Occipital lobe (tissue), 2 donors: ENCODE data around the gene GHRL. TPM values are rescaled to one million over a fixed set of nuclear protein-coding genes. Genes with fewer than 3 reads are reported as not detected.

Experiments used
- DNase-seq: peaks from one replicate; lab custom pipeline; 2025; lab: John Stamatoyannopoulos, UW
- total RNA-seq: library from RNA; depleted of rRNA; stranded (reverse); fragments of >200 nt; gene quantifications from one replicate; pipeline ENCODE4 v1.2.3, GENCODE V29; 2014

The GHRL gene
- total RNA-seq, 1 donor from 2014 or later, result not detected

DNA sequence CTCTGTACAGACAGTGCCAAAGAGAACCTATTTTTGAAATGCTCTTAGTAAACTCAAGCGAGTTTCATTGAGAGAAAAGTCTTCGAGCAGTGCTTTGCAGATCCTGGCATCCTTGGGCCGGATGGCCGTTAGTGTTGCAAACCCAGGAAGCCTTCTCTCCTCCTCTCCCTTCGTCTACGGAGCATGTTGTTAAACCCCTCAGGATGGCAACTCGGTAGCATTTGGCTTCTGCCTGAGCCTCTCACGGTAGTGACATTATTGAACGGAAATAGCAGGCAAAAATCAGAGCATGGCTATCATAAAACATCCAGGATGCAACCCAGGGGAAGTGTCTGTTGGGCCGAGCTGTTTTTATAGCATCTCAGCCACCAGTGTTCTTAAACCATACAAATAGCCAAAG is 34.8 kb upstream of the GHRL start:
- no peak for DNase-seq

DNA sequence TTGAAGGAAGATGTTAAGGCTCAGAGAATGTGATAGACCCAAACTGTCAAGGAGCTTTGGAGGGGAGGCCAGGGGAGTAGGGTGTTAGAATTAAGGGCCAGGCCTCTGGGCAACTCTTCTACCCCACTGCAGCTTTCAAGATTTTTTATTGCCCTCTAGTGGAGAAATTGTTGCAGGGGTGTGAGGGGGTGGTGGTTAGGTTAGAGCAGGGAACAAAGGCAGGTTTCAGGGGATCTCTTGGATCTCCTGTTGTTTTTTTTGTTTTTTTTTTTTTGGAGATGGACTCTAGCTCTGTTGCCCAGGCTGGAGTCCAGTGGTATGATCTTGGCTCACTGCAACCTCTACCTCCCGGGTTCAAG is 29.6 kb upstream of the GHRL start:
- no peak for DNase-seq

DNA sequence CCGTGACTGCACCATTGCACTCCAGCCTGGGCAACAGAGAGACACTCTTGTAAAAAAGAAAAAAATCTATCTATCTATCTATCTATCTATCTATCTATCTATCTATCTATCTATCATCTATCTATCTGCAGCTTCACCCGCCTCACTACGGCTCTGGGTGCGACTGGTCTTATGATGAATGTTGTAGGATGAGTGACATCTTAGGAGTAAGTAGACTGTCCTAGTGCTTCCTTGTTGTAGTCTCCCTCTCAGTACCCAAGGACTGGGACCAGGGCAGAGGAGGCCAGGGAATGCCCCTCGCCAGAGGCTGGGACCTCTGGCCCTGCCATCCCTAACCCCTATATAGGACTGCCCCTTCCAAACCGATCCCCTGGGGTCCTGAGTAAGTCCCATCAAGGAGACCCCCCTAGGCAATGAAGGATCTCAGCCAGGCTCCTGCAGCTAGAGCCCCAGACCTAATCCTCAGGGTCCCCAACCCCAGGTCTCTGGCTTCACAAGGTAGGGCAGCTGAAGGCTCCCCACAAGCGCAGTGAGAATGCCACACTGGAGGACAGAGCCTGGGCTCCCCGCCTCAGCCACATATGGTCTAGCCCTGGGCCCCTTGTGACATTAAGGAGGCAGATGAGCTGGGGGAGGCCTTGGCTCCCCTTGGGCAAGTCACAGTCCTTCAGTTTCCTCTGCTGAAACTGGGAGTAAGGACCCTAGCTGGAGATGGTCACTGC is 29.0 kb upstream of the GHRL start:
- no peak for DNase-seq

DNA sequence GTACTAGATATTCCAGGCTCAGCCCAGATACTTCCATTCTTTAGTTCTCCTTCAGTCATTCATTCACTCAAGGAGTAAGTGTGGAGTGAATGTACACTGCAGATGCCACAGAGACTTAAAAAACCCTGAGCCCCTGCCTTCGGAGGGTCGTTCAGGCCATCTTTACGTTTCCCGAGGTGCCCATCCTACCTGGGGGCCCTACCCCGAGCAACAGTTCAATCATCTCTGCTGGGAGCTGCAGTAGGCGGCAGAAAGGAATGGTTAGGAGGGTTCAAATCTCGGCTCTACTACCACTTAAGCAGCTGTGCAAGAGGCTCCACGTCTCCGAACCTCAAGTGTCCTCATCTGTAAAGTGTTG is 27.6 kb upstream of the GHRL start:
- no peak for DNase-seq

DNA sequence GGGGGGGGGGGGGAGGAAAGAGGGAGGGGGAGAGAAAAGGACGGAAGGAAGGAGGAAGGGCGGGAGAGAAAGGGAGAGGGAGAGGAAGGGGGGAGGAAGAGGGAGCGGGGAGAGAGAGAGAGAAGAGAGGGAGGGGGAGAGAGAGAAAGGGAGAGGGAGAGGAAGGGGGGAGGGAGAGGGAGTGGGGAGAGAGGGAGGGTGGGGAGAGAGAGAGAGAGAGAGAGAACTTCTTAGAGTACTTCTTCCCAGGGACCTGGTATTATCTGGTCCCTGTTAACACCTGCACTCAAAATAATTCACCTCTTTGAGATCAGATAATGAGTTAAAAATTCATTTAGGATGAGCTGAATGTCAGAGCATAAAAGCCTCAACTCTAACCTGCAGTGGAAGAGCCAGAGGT is 27.1 kb upstream of the GHRL start:
- no peak for DNase-seq

DNA sequence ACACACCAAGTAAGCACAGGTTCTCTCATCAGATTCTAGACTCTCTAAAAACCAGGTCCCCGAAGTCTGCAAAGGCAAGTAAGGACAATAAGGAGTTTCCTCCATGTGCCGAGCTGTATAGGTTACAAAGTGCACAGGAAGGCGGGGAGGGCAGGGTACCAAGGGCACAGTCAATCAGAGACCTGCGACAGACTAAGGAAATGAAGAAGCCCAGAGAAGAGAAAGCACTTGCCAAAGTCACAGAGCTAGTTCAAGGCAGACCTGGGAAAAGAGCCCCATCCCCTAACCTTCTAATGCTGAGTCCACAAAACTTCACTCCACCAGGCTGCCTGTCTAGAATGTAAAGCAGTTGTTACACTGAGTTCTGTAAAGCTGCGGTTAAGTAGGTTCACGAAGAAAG is 26.5 kb upstream of the GHRL start:
- DNase-seq, result no peak

DNA sequence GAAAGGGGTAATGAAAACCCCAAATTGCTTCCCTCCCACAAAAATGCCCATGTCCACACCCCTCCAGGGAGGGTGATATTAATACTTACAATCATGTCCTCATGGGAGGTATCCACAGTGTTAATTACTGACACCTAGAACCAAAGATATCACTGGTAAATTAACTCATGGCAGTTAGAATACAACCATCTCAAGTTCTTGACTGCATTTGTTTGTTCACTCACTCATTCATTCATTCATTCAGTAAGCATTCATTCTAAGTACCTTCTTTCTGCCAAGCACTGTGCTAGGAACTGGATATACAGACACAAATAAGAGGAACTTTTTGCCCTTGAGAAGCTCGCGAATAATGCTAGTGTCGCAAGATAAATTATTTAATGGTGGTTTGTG is 25.2 kb upstream of the GHRL start:
- DNase-seq, result no peak

DNA sequence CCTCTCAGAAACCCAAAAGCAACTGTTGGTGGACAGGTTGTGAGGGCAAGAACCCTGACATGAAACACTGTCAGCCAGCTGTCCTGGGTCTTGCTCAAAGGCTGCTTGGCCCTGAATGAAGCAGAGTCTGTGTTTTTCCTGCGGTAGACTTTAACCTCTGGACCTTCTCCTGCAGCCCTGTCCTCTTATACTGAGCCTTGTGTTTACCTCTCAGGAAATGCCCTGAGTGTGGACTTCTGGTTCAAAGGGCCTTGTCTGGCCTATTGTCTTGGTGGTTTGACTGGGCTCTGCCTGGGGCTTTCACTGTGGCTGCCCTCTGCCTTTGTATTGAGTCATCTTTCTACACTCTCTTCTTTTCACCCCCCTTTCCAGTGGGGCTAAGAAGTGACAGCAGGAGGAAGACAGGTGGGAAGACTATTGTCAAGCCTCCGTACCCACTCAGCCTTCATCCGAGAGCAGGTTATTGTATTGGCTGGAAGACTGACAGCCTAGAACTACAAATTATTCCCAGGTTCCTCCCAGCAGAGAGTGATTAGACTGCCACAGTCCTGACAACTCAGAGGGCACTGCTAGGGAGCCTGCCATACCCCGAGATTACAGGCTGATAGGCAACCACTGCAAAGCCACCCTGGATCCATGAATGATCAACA is 24.7 kb upstream of the GHRL start:
- DNase-seq, result no peak

DNA sequence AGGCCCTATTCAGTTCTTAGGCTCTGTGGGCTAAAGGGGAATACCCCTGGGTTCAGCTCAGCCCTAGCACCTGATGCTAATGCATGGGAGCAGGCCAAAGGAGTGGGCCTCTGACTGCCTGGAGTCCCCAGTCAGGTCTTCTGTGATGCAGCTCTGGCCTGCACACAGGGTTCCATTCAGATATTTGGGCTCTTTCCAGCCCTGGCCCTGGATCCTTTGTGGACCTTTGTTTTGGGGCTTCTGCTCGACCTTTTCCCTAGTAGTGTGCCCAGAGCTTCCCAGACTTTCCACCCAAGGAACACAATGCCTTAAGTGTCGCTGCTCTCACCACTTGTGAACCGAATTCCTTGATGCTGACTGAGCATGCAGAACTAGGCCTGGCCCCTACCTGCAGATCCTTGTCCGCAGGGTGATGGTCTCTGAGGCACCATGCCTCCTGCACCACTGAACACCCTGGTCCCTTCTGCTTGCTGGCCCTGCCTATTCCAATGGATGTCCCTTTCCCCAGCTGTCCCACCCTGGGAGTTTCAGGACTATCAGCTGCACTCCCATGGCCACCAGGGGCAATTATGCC is 23.1 kb upstream of the GHRL start:
- DNase-seq, result no peak

DNA sequence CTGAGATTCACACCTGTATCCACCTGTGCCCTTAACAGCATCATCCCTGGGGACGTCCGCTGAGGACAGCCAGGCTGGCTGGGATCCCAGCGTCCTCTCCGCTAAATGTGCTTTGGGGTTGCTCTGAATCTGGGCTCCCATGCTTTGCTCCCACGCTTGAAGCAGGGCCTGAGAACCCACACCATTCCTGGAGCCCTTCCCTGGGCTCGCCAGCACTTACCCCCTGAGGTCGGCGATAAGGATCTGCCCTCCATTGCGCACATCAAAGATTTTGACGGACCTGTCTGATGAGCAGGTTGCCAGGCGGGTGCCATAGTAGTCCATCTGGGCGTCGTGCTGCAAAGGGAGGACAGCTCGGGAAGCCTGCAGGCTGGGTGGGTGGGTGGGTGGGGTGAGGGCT is 22.4 kb upstream of the GHRL start:
- DNase-seq, result no peak

DNA sequence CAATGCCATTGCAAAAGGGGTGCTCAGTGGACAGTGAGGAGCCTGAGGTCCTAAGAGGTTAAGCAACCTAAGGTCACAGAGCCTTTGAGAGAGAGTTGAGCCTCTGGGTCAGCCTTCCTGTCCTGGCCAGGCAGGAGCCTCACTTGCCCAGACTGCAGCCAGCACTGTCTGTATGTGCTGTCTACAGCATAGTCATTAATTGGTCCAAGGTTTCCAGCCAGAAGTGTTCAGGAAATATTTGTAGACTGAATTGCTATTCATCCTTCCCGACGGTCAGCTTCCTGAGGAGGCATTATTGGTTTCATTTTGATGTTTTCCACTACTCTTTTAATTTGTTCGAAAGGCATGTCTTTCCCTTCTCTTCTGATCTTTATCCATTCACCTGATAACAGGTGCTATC is 20.1 kb upstream of the GHRL start:
- no peak for DNase-seq

DNA sequence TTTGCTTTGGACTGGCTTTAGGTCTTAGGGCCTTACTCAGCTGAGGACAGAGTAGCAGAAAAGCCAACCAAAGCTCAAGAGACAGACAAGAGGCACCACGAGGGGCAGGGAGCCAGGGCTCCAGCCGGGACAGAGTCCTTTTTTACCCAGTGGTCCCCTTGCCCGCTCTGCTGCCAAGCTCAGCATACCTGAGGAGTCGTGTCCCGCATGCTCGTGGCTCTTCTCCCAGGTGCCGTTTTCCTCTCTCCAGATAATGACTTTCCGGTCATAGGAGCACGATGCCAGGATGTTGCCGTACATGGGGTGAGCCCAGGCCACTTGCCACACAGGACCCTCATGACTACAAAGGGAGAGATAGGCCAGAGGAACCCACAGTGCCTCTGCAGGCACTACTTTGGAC is 19.6 kb upstream of the GHRL start:
- DNase-seq, result no peak

DNA sequence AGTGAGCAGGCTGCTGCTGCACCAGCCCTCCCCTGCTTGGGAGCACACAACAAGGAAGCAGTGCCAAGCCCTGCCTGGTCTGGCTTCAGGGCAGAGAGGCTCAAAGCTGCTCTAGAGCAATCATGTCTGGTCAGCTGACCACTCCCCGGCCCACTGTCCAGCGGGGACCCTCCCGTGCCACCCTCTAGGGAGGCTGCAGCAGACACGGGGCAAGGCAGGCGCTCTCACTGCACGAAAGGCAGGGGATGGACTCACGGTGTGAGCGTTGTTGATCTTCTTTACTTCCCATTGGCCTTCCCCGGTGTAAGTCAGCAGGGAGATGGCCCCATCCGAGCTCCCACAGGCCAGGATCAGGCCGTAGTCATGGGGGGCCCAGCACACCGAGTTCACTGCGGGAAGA is 19.0 kb upstream of the GHRL start:
- no peak for DNase-seq

DNA sequence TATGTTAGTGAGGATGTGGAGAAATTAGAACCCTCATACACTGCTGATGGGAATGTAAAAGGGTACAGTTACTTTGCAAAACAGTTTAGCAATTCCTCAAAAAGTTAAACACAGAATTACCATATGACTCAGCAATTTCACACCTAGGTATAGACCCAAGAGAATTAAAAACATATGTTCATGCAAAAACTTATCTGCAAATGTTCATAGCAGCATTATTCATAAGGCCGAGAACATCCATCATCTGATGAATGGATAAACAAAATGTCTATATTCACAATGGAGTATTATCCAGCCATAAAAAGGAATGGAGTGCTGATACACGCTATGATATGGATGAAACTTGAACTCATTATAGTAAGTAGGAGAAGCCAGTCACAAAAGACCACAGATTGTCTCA is 17.8 kb upstream of the GHRL start:
- DNase-seq, result no peak

DNA sequence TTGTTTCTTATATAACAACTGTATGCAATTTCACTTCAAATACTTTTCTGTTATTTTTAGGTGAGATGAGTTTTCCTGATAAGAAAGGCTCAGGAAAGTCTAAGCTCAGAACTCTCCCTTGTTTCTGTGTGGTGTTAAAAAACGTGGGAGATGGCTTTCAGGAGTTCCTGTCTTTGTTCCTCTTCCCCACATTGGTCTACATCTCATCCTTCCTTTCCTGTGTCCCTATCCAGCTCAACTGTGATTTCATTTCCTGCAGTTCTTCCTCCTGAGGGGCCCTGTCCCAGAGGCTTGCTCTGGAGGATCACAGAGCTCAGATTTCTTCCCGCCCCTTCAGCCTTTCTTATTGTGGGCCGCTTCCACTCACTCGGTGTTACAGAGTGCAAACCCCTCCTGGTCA is 17.0 kb upstream of the GHRL start:
- no peak for DNase-seq

DNA sequence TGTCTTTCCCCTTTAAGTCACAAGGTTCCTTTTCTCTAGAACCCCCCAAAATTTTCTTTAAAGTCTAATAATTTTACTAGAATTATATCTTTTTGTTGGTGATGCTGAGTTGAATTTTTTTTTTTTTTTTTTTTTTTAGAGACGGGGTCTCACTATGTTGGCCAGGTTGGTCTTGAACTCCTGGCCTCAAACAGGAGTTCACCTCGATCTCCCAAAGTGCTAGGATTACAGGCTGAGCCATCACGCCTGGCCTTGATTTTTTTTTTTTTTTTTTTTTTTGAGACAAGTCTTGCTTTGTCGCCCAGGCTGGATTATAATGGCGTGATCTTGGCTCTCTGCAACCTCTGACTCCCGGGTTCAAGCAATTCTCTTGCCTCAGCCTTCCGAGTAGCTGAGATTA is 15.9 kb upstream of the GHRL start:
- DNase-seq, result no peak

DNA sequence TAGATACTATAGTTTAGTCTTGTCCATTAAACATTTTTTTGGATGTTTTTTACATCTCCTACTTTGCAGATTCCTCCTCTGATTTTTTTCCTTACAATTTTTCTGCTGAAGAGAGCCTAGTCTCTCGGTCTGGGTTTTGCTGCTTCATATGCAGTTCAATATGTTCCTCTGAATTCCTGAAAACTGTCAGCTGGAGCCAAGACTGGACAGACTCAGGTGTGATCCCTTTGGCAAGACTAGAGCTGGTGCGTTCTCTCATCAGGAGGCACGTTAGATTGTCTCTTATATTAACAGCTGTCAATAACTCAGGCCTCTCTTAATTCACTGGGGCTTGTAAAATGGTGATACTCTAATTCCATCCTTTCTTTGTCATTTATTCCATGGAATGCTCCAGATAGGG is 13.4 kb upstream of the GHRL start:
- no peak for DNase-seq

DNA sequence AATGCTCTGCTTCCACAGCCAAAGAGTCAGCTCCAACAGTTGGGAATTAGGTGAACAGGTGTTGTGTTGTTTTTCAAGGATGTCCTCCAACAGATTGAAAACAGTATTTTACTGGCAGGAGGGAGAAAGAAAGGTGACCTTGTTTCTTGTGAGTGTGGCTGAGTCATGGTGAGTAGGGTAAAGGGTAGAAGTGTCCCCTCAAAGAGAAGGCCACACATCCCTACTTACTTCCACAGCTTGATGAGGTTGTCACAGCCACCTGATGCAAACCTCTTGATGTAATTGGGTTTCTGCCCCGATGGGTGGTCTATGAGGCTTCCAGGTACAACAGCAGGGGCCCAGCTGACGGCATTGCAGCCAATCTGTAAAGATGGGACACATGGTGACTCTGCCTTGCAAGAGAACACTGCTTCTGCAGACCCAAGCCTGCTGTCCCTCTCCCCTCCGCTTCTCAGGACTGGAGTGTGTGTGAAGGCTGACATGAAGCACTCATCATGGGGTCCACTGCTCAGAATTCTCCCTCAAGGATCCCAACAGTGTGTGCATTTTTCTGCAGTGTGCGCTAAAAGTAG is 12.7 kb upstream of the GHRL start:
- no peak for DNase-seq

DNA sequence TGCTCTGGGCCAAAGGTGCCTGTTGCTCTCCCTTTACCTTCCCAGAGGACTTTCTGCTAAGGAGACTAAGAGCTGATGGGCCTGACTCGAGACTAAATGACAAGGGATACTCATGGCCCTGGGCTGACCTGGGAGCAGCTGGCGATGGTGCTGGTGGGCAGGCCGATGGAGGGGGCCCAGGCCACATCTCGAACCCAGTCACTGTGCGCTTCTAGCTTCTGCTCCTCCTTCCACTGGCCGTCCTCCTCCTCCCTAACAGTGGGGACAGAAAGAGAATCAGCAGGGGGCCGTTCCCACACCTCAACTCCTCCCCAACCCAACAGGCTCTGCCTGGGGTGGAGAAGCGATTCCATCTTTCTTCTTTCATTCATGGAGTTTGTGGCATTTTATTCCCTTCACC is 12.2 kb upstream of the GHRL start:
- DNase-seq, result no peak

DNA sequence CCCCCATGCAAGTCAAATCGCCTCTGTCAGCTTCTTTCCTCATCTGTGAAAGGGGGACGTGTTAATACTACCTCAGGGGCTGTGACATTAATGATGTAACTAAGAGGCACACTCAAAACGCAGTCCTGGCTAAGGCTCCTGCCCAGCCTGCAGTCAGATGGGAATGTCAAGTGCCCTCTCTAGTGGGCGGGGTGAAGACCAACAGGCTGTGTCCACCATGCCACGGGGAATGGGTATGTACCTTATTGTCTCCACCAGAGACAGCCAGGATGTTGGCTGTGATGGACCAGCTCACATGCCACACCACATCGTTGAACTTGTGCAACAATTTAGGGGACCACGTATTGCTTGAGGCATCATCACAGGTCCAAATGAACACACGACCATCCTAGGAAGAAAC is 11.0 kb upstream of the GHRL start:
- no peak for DNase-seq

DNA sequence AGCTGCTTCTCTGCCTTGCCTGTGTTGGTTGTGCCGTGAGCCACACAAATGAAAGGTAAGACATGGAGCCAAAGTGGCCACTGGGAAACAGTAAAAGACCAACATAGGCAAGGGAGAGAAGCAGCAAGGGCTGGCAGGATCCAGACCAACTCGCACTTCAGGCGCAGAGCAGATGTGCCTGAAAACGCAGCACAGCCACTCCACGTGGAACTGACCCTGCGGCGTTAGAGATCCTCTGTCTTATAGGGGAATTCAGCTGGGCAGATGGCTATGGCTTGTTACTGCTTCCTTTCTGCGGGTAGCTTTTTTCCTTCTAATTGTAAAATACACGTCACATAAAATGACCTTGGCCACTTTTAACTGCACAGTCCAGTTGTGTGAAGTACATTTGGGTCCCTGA is 10.4 kb upstream of the GHRL start:
- no peak for DNase-seq

DNA sequence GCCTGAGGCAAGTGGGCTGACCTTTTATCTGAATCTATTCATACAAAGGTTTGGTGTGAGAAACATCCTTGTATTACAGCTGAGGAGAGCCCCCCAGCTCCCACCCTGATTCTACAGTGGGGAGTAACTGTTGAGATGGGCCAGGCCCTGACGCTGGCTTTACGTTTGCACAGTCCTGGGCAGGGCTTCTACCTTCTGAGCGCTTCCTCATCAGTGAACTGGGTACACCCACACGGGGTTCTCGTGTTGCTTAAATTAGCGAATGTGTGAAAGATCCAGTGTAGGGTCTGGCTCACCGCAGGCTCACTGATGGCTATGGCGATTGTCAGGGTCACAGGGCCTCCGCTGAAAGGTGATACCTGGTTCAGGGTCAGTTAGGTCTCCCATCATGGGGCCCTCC is 7.3 kb upstream of the GHRL start:
- no peak for DNase-seq

DNA sequence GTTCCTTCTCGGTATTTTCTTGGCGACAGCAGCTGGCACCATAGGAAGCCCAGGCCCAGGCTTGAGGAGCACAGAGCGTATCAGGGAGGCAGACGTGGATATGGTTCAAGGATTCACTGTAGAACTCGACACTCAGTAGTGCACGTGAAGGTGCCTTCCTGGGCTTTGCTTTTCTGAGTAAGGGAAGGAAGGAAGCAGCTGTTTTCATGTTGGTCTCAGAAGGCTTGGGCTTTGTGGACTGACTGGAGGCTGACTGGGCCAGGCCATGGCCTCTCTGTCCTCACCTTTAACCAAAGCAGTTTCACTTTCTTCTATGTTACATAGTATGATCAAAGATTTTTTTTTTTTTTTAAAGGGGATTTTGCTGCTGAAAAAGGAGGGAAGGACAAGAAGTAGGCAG is 6.9 kb upstream of the GHRL start:
- DNase-seq, result no peak
